ENCODE measurements around the gene KCNIP1. TPM values are rescaled to one million over a fixed set of nuclear protein-coding genes. Genes with fewer than 3 reads are reported as not detected.

Gene KCNIP1
- total and polyA plus RNA-seq, 10 of the 15 experiments (the other 5 are each of a cell fraction or from before 2014, with no cell fraction given), result not detected

DNA sequence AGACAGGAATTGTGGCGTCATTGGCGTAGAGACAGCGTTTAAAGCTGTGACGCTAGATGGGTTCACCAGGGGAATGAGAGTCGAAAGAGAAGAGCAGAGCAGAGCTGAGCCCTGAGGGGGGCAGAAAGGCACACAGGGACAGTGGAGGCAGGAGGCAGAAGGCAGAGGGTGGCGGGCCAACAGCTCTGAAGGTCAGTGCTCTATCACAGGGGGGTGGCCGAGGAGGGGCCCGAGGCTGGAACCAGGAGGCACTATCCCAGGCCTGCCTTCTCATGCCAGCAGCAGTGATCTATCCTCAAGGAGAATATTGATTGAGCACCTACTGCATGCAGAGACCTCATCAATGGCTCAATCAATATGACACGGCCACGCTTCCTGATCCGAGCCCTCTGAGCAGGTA, 132.4 kb downstream of the KCNIP1 start (continued):
- TF ChIP-seq, protein P1, sequence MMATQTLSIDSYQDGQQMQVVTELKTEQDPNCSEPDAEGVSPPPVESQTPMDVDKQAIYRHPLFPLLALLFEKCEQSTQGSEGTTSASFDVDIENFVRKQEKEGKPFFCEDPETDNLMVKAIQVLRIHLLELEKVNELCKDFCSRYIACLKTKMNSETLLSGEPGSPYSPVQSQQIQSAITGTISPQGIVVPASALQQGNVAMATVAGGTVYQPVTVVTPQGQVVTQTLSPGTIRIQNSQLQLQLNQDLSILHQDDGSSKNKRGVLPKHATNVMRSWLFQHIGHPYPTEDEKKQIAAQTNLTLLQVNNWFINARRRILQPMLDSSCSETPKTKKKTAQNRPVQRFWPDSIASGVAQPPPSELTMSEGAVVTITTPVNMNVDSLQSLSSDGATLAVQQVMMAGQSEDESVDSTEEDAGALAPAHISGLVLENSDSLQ (IDR thresholded peaks at IDR 0.05), result no peak

- Histone ChIP-seq H3K36me3 (ENCODE audit: control insufficient read depth in 2 of 2, insufficient read depth in 2 of 2, low read length in 1 of 2) (no peaks in the 10 kb centered on the region), H3K9ac (ENCODE audit: control insufficient read depth, insufficient read depth, low read length) (no peak overlapping the region), H3K4me1 (ENCODE audit: control insufficient read depth, insufficient read depth, low read length) (no peaks in the 10 kb centered on the region), H2AFZ (ENCODE audit: control insufficient read depth, low read depth, low read length) (no peak overlapping the region), H3K27me3 (replicated peaks in 1 of 2; ENCODE audit: control insufficient read depth in 2 of 2, insufficient read depth in 2 of 2, low read length in 1 of 2) (peaks cover 3 to 5% of the 10 kb centered on the region in 2 experiments; a peak in 3 of 4 replicates), H3K79me2 (ENCODE audit: control insufficient read depth, insufficient read depth, low read length) (no peaks in the 10 kb centered on the region), H4K20me1 (ENCODE audit: control insufficient read depth, insufficient read depth) (no peaks in the 10 kb centered on the region), H3K9me3 (replicated peaks; ENCODE audit: control insufficient read depth, insufficient read depth, low read length) (no peaks in the 10 kb centered on the region), H3K4me3 (no peak overlapping the region), H3K27ac (ENCODE audit: control insufficient read depth, insufficient read depth) (no peak overlapping the region), H3K4me2 (ENCODE audit: control insufficient read depth, insufficient read depth) (no peak overlapping the region)
- SMC1A ChIA-PET (ENCODE audit: uncharacterized antibody, unreplicated experiment), result interaction anchor here (2.1 kb wide), 1 partner anchor 16 kb away, joined by 5 read pairs; no protein-coding TSS in a partner anchor
- intact Hi-C loops (cut with micrococcal nuclease; ENCODE audit: unreplicated experiment), result loop anchor here (5.0 kb wide), 1 partner anchor 105 kb away; no protein-coding TSS in a partner anchor
- CTCF ChIA-PET, result interaction anchor here (1.3 to 6.5 kb wide), 2 partner anchors 154 to 204 kb away, joined by 7 to 76 read pairs; no protein-coding TSS in a partner anchor
- DNase-seq (ENCODE audit: low read depth, low spot score) (no peak), FAIRE-seq (no peak), ATAC-seq (no peak)
- no TSS peak for BruUV-seq (replicated peaks)
- POLR2A ChIA-PET, result no interaction called here
- in situ Hi-C loops (cut with MboI), result no loop called here
- TF ChIP-seq SIX5 (IDR thresholded peaks at IDR 0.05; ENCODE audit: low read depth, low read length, severe bottlenecking), result no peak
- no peak for TF ChIP-seq BHLHE40 (IDR thresholded peaks at IDR 0.05; ENCODE audit: borderline replicate concordance in 1 of 2, low read depth in 2 of 2, low read length in 1 of 2)
- no peak for TF ChIP-seq NFYA (IDR thresholded peaks at IDR 0.05; ENCODE audit: borderline replicate concordance, low read depth, low read length)
- no peak for TF ChIP-seq HSF1 (IDR thresholded peaks at IDR 0.05; ENCODE audit: low read depth, low read length)
- TF ChIP-seq FOS (IDR thresholded peaks at IDR 0.05; ENCODE audit: borderline replicate concordance, extremely low read depth, insufficient read length), result no peak
- TF ChIP-seq E4F1 (IDR thresholded peaks at IDR 0.05; ENCODE audit: borderline replicate concordance, partially characterized antibody), result no peak
- TF ChIP-seq ATF7 (IDR thresholded peaks at IDR 0.05; ENCODE audit: low read depth), result no peak
- TF ChIP-seq IRF4 (IDR thresholded peaks at IDR 0.05; ENCODE audit: low read depth, low read length), result no peak
- no peak for TF ChIP-seq STAT1 (conservative IDR thresholded peaks at IDR 0.05)
- WGBS (ENCODE audit: insufficient coverage, insufficient replicate concordance, low lambda C conversion rate, missing lambda C conversion rate), result 31% methylated on average over 7 of the region's 8 CpGs
- RAD21 ChIA-PET (ENCODE audit: unreplicated experiment), result no interaction called here
Measured at GRCh38 chr5:170636801-170637477, 133.1 kb downstream of the KCNIP1 start.

Measured in GM12878 (cell line).